G401.6 (cell line): ENCODE data around the gene MAGEE1.
A peak's percentile ranks its signal among the peaks of the same experiment; 100 is the strongest.

ENCODE experiments used
- FAIRE-seq: peaks from 2 replicates; lab custom pipeline; 2012; peaks lifted over from hg19 to GRCh38; lab: Jason Lieb, UNC

The MAGEE1 gene, protein sequence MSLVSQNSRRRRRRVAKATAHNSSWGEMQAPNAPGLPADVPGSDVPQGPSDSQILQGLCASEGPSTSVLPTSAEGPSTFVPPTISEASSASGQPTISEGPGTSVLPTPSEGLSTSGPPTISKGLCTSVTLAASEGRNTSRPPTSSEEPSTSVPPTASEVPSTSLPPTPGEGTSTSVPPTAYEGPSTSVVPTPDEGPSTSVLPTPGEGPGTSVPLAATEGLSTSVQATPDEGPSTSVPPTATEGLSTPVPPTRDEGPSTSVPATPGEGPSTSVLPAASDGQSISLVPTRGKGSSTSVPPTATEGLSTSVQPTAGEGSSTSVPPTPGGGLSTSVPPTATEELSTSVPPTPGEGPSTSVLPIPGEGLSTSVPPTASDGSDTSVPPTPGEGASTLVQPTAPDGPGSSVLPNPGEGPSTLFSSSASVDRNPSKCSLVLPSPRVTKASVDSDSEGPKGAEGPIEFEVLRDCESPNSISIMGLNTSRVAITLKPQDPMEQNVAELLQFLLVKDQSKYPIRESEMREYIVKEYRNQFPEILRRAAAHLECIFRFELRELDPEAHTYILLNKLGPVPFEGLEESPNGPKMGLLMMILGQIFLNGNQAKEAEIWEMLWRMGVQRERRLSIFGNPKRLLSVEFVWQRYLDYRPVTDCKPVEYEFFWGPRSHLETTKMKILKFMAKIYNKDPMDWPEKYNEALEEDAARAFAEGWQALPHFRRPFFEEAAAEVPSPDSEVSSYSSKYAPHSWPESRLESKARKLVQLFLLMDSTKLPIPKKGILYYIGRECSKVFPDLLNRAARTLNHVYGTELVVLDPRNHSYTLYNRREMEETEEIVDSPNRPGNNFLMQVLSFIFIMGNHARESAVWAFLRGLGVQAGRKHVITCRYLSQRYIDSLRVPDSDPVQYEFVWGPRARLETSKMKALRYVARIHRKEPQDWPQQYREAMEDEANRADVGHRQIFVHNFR

DNA sequence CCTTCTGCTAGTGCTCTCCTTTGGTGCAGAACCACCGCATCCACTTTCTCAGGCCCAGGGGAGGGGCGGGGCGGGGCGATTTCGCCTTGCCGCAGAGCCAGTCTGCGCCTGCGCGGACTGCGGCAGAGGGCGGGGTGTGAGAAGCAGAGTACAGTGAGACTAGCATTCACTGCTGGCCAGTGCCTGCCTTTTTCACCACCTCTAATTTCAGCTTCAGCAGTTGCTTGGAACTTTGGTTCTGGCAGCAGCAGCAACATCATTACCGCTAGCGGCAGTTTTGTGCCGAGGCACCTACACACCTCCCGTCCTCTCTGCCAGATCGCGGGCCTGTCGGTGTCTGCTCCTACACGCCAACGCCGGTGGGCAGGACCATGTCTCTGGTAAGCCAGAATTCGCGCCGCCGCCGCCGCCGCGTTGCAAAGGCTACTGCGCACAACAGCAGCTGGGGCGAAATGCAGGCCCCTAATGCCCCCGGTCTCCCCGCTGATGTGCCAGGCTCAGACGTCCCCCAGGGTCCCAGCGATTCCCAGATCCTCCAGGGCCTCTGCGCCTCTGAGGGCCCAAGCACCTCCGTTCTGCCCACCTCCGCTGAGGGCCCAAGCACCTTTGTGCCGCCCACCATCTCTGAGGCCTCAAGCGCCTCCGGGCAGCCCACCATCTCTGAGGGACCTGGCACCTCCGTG is at the start of gene MAGEE1:
MAGEE1 (plus strand) TSS at position 151 of the 683 bp plus-strand sequence; CDS start at position 372, 221 bp downstream.
- FAIRE-seq = no peak

DNA sequence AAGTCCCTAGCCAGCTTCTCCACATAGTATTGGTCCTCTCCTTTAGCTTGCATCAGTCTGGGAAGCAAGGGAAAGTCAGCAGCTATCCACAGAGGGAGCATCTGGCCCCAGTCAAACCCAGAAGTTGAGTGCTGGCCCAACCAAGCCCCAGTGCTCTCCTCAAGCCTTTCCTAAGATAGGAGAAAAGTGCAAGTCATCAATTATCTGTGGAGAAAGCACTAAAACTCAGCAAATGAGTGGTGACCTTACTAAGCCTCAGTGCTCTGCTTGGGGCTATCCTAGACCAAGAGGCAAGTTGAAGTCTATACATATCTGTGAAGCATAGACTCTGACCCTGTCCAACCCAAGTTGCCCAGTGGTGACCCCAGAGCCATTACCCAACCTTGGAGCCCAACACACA is 28.5 kb upstream of the MAGEE1 start:
- FAIRE-seq = no peak

DNA sequence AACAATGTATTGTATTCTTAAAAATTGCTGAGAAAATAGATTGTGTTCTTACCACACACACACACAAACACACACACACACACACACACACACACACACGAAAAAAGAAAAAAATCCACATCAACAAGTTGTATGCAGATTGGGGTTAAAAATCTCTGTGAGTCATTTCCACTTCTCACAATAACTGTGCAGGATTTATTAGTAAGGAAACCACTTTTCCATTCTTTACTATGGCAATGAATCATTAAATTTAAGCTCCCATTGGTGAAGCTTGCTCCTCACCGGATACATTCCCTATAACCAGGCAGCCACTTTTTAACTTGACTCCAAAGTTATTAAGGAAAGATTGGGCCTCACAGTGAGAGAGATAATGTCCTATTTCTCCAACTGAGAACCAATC is 19.7 kb upstream of the MAGEE1 start:
- no peak for FAIRE-seq

DNA sequence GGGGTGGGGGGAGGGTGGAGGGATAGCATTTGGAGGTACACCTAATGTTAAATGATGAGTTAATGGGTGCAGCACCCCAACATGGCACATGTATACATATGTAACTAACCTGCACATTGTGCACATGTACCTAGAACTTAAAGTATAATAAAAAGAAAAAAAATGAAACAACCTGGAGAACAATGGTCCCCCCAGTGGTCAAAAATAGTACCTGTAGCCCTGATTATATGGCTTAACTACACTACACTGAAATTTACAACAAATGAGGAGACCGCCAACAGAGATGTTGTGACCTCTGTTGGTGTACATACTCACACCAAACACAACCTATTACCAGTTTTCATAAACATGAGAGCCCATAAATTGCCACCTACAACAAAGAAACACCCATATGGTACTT is 7.3 kb upstream of the MAGEE1 start:
- FAIRE-seq = no peak

DNA sequence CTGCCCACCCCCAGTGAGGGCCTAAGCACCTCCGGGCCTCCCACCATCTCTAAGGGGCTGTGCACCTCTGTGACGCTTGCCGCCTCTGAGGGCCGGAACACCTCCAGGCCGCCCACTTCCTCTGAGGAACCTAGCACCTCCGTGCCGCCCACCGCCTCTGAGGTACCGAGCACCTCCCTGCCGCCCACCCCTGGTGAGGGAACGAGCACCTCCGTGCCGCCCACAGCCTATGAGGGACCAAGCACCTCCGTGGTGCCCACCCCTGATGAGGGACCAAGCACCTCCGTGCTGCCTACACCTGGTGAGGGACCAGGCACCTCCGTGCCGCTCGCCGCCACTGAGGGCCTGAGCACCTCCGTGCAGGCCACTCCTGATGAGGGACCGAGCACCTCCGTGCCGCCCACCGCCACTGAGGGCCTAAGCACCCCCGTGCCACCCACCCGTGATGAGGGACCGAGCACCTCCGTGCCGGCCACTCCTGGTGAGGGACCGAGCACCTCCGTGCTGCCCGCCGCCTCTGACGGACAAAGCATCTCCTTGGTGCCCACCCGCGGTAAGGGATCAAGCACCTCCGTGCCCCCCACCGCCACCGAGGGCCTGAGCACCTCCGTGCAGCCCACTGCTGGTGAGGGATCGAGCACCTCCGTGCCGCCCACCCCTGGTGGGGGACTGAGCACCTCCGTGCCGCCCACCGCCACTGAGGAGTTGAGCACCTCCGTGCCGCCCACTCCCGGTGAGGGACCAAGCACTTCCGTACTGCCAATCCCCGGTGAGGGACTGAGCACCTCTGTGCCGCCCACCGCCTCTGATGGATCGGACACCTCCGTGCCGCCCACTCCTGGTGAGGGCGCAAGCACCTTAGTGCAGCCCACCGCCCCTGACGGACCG is 977 bp downstream of the MAGEE1 start:
- FAIRE-seq = no peak

DNA sequence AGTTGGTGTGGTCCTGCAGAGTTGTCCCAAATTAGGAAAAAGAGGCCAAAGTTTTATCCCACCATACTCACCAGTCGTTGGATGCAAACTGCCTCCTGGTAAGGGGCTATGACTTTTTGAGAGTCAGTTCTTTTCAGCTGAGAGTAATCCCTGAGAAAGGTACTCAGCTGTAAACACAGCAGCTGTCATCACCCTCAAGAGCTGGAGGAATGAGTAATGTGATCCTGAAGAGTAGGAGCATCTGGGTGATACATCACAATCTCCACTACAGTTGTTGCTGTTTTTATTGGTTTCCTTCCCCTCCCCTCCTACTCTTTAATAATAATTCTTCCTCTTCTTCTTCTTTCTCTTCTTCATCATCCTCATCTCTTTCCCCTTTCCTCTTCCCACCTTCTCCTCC is 5.7 kb downstream of the MAGEE1 start:
- FAIRE-seq = no peak

DNA sequence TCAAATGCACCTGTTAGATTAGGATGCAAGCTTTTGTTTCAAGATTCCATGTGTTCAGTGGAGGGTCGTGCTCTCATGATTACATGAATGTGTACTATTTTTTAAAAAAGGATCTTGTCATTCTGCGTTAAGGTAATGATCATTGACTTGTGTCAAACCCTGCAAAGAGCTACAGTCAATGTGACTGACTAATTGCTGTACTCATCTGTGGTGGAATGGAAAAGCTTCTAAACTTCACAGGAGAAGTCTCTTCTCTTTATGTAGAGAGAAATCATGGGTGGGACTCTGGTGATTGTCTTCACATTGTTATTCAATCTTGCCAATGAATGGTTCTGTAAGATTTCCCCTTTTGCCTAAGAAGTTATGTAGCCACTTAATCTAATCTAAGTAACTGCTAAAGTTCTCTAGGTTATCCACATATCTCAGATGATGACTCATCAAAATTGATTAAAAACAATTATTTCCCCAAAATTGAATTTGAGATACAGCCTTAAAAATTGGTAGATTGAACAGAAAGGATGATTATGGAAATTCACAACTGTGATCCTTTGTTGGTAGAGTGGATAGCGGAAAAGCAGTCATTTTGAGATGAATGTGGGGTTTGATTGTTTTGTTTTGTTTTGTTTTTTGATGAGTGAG is 6.7 kb downstream of the MAGEE1 start:
- FAIRE-seq = no peak

DNA sequence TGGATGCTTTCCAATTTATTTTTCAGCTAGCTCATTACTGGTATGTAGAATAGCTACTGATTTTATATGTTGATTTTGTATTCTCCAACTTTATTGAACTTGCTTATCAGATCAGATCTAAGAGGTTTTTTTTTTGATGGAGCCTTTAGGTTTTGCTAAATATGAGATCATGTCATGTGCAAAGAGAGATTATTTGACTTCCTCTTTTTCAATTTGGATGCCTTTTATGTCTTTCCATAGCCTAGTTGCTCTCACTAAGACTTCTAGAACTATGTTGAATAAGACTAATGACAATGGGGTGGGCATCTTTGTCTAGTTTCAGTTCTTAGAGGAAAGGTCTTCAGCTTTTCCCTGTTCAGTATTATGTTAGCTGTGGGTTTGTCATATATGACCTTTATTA is 11.7 kb downstream of the MAGEE1 start:
- no peak for FAIRE-seq

GRCh38 chrX:76453737-76454406 is 26.4 kb downstream of the MAGEE1 start:
- no peak for FAIRE-seq

DNA sequence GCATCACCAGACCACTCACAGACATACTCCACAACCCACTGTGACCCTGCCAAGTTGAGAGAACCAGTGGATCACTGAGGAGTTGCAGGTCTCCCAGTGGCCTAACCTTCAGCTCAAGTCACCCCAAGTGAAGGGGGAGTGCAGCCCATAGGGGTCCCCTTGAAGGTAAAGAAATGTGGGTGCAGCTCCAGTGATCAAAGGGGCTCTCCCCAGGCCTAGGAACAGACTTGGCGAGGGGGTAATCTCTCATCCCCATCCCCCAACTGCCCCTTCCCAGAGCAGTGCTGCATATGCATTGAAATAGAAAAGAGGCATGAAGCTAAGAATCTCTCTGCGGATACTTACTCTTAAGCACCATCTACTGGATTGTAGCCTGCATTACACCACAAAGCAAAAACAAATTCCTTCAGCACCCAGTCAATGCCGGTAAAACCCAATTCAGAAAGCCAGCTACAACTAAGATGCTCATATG is 27.0 kb downstream of the MAGEE1 start:
- peak; percentile 76 for FAIRE-seq

GRCh38 chrX:76477353-76477752 is 49.8 kb downstream of the MAGEE1 start:
- no peak for FAIRE-seq
